Ascending aorta (tissue), 2 donors: ENCODE measurements around the gene CORO1C. TPM values are rescaled to one million over a fixed set of nuclear protein-coding genes. Genes with fewer than 3 reads are reported as not detected.

ENCODE experiments used
- DNase-seq, 2 donors: peaks; one replicate each; pipeline ENCODE4 v3.0.0-alpha.2; 2019; ENCODE audit warnings: low spot score in 2 of 2
- H3K27ac ChIP-seq, 2 donors: fragments of 200-600 bp; sonication (generic); one replicate each; pipeline ENCODE4 v1.5.1; 2016 to 2017; ENCODE audit warnings: mild to moderate bottlenecking in 1 of 2
- H3K27me3 ChIP-seq: fragments of 200-600 bp; sonication (generic); one replicate; pipeline ENCODE4 v1.5.1; 2017
- H3K36me3 ChIP-seq, 2 donors: fragments of 200-600 bp; sonication (generic); one replicate each; pipeline ENCODE4 v1.5.1; 2016
- H3K4me1 ChIP-seq, 2 donors: fragments of 200-600 bp; sonication (generic); one replicate each; pipeline ENCODE4 v1.5.1; 2016 to 2017; ENCODE audit warnings: mild to moderate bottlenecking in 1 of 2
- H3K4me3 ChIP-seq, 2 donors: fragments of 200-600 bp; sonication (generic); one replicate each; pipeline ENCODE4 v1.5.1; 2016 to 2017; ENCODE audit warnings: mild to moderate bottlenecking in 1 of 2
- H3K9me3 ChIP-seq, 2 donors: fragments of 200-600 bp; sonication (generic); one replicate each; pipeline ENCODE4 v1.5.1; 2016
- CTCF ChIP-seq, 3 experiments: fragments of 200-600 bp in 2 of 3; fragments of 450-650 bp in 1 of 3; sonication (generic) in 2 of 3; IDR thresholded peaks; one replicate each; pipeline ENCODE4 v1.5.1; 2016 to 2019; ENCODE audit warnings: antibody characterized with exemption in 3 of 3, mild to moderate bottlenecking in 1 of 3, moderate library complexity in 1 of 3
- intact Hi-C: fragments of 100-400 bp; cut with DNase I; formaldehyde crosslinking; loops from one replicate; pipeline ENCODE4 v1.15.1; 2023
- total RNA-seq: library from RNA; depleted of rRNA; stranded (reverse); fragments of >200 nt; gene quantifications from one replicate; pipeline ENCODE4 v1.1.0, GENCODE V29; 2016

CORO1C gene
- total RNA-seq, 1 donor from 2014 or later, result 106 TPM

DNA sequence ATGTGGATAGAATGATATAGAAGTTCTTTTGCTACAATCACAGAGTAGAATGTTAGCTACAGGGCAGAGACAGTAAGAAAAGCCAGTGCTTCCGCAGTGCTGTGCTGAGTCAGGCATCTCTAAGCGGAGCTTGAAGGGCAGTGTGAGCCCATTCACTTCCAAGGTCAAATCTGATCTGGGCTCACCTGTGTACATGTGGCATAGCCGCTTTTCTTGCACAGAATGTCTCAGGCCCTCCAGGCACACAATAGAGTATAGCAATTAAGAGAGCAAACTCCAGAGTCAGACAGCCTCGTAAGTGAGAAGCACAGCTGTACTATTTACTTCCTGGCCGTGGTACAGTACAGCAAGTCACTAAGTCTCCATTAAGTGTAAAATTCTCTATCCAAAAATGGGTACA, 26.8 kb downstream of the CORO1C start:
- Histone ChIP-seq H3K9me3 (no peaks in the 10 kb centered on the region), H3K4me1 (peaks cover 4 to 40% of the 10 kb centered on the region in 2 donors), H3K4me3 (no peak overlapping the region), H3K27ac (no peak overlapping the region), H3K27me3 (no peaks in the 10 kb centered on the region), H3K36me3 (peaks cover 0 to 8% of the 10 kb centered on the region in 2 donors)
- no peak for DNase-seq
- TF ChIP-seq CTCF (IDR thresholded peaks at IDR 0.05), result no peak
- intact Hi-C loops, result no loop called here

DNA sequence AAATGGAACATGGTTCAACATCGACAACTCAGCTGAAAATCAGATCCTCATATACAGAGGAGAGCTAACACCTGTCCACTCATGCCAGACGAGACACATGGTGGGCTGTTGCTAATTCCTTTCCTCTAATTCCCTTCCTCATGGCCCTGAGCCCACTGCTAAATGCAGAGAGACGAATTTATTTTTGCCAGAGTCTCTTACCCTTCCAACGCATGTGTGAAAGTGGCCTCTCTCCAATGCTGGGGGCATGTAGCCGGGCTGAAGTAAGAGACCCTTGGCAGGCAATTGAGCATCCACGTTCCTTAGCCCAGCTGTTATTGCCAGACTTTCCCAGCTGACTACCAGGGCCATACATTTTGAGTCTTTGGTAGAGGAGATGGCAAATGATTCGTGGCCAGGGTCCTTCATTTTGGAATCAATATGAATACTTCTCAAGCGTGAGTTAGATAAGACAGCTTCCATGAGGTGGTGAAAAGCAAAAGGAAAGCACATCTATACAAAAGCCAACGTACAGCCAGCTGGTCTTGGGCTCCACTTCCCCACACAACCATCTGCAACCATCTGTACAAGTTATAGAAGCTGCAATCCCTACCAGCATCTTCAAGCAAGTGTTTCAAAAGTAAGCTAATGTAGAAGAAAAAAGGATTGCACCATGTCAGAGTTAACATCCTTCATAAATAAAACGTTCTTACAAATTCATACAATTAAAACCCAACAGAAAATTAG, 28.6 kb downstream of the CORO1C start:
- no peak for TF ChIP-seq CTCF (IDR thresholded peaks at IDR 0.05)
- Histone ChIP-seq H3K4me3 (peak overlapping the region; percentile 3 to 41), H3K36me3 (peaks cover 8 to 23% of the 10 kb centered on the region in 2 donors), H3K27me3 (no peaks in the 10 kb centered on the region), H3K27ac (peak overlapping the region; percentile 83 to 85), H3K9me3 (no peaks in the 10 kb centered on the region), H3K4me1 (peaks cover 4 to 38% of the 10 kb centered on the region in 2 donors)
- intact Hi-C loops, result no loop called here
- no peak for DNase-seq

DNA sequence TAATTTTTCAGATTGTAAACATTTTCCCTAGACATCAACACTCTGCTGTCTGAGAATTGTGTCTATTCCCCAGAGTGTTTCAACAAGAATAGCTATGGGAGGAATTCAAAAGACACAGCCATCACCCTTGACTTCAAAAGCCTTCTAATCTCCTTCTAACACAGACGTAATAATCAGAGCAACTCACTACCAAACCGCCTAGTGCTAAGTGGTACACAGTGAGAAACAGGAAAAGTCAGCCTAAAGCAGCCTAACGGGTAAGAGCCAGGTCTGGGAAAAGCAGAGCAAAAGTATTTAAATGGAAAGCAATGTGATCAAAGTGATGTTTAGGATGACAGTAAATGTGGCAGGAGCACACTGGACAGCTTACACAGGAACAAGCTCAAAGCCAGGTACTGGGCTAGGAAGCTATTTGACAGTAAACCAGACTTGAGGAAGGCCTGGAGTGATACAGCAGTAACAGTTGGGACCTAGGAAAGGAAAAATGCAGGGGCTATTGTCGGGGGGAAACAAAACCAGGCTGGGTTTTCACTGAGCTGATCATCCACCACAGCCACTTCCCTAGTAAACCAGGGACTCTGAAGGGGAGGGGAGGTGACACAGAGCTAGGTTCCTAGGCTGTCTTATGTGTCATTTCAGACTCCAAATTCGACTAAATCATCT, 29.4 kb downstream of the CORO1C start:
- DNase-seq, result no peak
- no peaks in the 10 kb centered on the region for H3K27me3 ChIP-seq
- intact Hi-C loops, result no loop called here
- peaks cover 4 to 40% of the 10 kb centered on the region in 2 donors for H3K4me1 ChIP-seq
- no peak for TF ChIP-seq CTCF (IDR thresholded peaks at IDR 0.05)
- peaks cover 8 to 23% of the 10 kb centered on the region in 2 donors for H3K36me3 ChIP-seq
- H3K27ac ChIP-seq, result peak overlapping the region; percentile 83 to 85
- peak overlapping the region; percentile 15 to 41 for H3K4me3 ChIP-seq
- H3K9me3 ChIP-seq, result no peaks in the 10 kb centered on the region

DNA sequence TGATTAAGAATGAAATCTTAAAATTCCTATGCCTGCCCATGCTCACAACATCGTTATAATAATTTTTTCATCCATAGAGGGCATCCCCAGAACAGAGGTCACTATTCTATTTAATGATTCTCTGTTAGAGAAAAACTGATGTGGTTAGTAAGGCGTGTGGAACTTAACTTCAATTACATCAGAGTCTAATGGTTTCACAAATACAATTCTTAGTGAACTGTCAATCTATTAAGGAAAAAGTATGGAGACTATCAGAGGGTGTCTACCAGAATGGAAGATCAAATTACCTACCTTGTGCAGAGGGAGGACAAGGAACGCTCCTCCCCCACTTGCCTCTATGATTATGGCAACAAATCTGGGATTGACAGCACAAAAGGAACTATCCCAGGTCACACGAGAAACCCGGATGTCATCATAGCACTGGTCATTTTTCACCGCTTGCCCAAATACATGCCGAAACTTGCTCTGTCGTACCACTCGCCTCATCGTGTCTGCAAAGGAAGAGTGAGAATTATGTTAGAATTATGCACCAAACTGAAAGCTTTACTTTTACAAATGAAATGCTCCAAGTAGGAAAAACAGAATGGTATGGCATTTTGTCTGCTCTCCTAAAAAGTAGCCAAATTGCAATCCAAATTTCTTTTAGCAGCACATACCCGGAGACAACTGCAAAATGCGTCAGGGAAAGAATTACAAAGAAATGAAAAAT, 30.3 kb downstream of the CORO1C start:
- Histone ChIP-seq H3K9me3 (no peaks in the 10 kb centered on the region), H3K36me3 (peaks cover 8 to 23% of the 10 kb centered on the region in 2 donors), H3K4me1 (peaks cover 4 to 49% of the 10 kb centered on the region in 2 donors), H3K4me3 (peak overlapping the region; percentile 15 to 41), H3K27ac (peak overlapping the region; percentile 83 to 85), H3K27me3 (no peaks in the 10 kb centered on the region)
- intact Hi-C loops, result no loop called here
- TF ChIP-seq CTCF (IDR thresholded peaks at IDR 0.05), result no peak
- DNase-seq, result no peak

DNA sequence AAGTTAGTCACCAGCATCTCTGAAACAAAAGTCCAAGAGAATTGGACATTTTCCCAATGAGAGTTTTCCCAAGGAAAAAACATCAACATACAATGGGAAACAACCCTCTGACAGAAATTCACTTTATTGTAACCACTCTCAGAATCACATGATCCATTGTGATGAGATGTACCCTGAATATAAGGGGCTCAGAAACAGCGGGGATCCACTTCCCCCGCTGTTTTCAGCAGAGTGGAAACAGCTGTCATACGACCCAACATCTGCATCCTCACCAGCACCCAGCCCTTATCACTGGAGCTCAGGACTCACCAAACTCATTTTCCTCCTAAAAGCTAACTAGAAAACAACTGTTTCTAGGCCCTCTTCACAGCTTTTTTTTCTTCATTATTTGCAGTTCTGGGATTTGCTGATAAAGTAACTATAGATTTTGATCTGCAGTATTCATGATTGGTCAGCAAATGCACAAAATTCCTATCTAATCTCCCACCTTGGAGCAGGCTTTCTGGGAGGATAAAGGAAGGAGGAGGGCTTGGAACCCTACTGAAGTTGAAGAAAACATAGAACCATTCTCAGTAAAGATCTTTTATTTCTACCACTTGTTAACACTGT, 31.3 kb downstream of the CORO1C start:
- Histone ChIP-seq H3K27me3 (no peaks in the 10 kb centered on the region), H3K27ac (peak overlapping the region; percentile 83 to 85), H3K4me1 (peaks cover 4 to 56% of the 10 kb centered on the region in 2 donors), H3K9me3 (no peaks in the 10 kb centered on the region), H3K4me3 (no peak overlapping the region), H3K36me3 (peaks cover 10 to 23% of the 10 kb centered on the region in 2 donors)
- DNase-seq, result no peak
- intact Hi-C loops, result no loop called here
- TF ChIP-seq CTCF (IDR thresholded peaks at IDR 0.05), result no peak
